KBM-7 (cell line): ENCODE data around the gene NMUR2.

Experiments used
- DNase-seq: peaks from one replicate; pipeline ENCODE4 v3.0.0-alpha.2; 2015
- in situ Hi-C: fragments of 300-500 bp; cut with MboI; formaldehyde crosslinking; loops from 2 replicates; pipeline ENCODE4 v1.14.3; 2020; ENCODE audit warnings: low sequenced_read_pairs, low pct_unique_long_range_greater_than_20kb, mixed read lengths

The NMUR2 gene

DNA sequence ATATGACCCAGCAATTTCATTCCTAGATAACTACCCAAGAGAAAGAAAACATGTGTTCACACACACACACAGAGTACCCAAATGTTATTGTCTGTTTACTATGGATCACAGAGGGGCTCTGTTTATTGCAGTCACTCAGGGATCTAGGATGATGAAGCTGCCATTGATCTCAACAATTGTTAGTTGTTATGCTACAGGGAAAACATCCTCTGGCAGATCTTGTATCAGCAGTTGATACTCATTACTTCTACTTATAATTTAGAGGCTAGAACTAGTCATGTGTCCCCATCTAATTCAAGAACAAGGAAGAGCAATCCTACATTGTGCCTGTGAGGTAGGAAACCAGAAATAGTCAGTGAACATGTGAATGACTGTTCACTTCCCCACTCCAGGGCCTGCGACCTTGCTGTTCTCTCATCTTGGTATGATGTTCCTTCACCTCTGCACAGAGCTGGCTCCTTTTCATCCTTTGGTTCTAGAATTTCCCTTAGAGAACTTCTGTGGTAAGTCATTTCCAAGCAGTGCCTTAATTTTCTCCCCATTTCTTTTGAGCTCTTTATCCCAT, 30.3 kb downstream of the NMUR2 start:
- no peak for DNase-seq

DNA sequence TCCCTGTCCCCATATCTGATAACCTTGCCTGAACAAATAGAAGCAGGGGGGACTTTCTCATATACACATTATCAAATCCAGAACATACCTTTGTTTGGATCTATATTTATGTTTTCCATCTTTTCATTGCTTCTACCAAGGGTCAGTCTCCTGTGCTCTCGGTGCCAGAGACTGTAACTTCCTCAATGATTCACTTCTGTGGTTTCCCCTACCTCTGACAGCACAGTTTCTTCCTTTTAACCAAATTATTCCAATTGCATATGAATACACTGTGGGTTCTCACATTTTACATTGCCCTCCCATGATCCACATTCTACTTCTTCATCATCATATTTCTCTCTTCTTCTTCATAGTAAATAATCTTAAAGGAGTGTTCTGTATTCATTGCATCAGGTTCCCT, 32.2 kb downstream of the NMUR2 start:
- in situ Hi-C loops: no loop called here
- no peak for DNase-seq

More for the DNA sequence above, 30.3 kb downstream of the NMUR2 start:
- in situ Hi-C loops: no loop called here

DNA sequence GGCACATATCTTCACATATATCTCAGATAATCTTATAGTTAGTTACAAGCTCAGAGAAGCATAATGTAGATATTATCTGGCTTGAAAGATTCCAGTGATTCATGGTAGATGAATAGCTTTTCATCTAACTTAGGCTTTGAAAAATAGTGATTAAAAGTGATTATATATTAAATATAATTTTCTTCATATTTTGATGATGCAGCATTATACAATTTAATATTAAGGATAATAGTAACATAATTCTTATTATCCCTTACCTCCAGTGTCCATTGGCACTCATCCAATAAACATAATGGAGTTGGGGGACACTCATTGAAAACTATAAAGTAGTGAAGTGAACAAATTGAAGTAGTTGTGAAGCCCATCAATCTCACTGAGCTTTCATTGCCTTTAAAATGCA, 35.8 kb downstream of the NMUR2 start:
- in situ Hi-C loops: no loop called here
- DNase-seq: no peak

DNA sequence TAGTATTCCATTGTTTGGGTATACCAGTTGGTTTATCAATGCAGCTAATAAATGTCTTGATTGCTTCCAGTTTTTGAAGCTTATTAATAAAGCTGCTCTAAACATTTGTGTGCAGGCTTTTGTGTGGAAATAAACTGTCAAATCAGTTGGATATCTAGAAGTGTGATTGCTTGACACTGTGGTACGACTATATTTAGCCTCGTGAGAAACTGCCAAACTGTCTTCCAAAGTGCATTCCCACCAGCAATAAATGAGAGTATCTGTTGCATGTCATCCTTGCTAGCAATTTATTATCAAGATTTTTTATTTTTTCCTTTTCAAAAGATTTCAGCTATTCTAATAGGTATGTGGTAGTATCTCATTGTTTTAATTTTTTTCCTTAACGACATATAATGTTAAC, 37.5 kb downstream of the NMUR2 start:
- in situ Hi-C loops: no loop called here

DNA sequence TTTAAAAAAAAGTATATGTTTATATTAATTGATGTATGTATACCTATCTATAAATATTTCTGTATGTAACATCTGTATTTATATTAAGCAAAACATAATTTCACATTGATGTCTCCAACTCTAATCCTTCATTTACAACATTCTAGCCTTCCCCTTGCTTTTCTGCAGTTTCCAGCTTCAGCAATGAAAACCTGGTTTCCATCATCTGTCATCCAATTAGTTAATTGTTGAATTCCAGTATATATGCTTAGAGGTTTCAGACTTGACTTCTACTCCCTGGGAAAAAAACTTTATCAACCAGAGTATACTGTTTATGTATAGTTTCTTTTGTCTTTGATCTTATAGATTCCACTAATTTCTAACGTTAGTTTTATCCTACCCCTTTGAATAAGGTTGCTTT, 38.4 kb downstream of the NMUR2 start:
- in situ Hi-C loops: no loop called here
- no peak for DNase-seq

More for the DNA sequence above, 37.5 kb downstream of the NMUR2 start:
- no peak for DNase-seq

DNA sequence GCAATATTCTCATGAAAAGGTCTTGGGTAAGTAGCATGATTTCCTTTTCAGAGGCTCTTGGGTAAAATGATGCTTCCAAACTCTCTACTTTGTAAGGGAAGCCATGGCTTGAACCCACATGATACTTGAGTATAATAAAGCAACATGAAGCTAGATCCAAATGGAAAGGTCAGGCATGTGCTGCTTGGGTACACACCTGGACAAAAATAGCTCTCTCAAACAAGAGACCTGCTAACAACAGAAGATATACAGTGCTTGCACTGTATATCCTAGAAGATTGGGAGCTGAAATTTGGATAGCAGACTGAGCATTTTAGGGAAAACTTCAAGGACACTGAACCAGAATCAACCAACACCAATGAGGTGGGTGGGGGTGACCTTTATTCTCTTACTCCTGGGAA, 40.2 kb downstream of the NMUR2 start:
- in situ Hi-C loops: no loop called here

DNA sequence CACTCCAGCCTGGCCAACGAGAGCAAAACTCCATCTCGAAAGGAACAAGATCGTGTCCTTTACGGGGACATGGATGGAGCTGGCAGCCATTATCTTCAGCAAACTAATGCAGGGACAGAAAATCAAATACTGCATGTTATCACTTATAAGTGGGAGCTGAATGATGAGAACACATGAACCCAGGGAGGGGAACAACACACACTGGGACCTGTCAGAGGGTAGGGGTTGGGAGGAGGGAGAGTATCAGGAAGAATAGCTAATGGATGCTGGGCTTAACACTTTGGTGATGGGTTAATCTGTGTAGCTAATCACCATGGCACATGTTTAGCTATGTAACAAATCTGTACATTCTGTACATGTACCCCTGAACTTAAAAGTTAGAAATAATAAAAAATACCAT, 40.9 kb downstream of the NMUR2 start:
- in situ Hi-C loops: no loop called here
- no peak for DNase-seq

More for the DNA sequence above, 40.2 kb downstream of the NMUR2 start:
- DNase-seq: no peak

DNA sequence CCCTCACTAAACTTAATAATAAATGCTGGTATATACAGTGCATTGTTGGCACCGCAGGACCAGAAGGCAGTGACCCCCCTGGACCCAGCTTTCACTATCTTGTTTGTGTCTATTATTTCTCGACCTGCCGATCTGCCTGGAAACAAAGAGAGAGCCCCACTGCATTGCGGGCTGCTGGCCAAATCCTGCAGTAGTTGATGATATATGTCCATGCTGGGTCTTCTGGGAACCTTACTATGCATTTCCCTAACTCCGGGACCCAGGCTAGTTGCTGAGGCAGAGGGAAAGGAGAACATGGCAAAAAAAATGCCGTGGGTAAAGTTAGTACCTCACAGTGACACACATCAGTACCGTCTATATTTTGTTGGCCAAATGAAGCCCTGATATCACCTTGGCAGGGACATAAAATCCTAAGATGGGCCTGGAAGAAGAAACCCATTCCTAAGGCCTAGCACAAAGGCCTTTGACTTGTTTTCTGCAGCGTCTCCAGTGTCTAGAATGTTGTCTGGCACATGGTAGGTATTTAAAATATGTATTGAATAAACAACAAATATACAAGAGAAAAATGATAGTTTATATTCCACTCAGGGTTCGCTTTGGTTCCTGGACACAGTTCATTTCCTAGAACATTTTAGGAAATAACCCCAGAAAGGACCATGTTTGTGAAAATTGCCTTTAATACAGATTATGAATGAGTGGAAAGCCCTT, 46.1 kb downstream of the NMUR2 start:
- no peak for DNase-seq
- in situ Hi-C loops: no loop called here

DNA sequence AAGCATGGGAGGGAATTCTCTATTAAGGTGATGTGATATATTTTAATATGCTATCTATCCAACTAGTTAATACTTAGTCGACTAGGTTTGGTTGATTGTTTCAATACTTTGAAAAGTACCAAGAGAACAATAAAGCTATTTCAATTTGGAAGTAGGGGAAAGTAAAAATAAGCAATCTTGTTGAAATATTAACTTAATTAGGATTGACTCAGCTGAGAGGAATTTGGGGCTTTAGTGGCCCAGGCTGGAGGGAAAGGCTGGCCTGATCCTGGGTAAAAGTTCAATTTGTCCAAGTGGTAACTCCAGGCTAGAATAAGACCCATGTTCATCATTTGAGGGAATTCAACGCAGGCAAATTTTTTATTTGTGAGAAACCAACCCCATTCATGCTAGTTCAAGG, 48.6 kb downstream of the NMUR2 start:
- DNase-seq: no peak
- in situ Hi-C loops: no loop called here

DNA sequence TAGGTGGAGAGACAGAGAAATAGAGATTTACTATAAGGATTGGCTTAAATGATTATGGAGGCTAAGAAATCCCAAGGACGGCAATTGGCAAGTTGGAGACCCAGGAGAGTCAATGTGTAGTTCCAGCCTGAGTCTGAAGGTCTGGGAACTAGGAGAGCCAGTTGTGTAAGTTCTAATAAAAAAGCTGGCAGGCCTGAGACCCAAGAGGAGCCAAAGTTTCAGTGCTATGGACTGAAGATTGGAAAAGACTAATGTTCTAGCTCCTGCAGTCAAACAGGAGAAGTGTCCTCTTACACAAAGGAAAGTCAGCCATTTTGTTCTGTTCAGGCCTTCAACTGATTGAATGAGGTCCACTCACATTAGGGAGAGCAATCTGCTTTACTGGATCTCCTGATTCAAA, 50.0 kb downstream of the NMUR2 start:
- in situ Hi-C loops: no loop called here

DNA sequence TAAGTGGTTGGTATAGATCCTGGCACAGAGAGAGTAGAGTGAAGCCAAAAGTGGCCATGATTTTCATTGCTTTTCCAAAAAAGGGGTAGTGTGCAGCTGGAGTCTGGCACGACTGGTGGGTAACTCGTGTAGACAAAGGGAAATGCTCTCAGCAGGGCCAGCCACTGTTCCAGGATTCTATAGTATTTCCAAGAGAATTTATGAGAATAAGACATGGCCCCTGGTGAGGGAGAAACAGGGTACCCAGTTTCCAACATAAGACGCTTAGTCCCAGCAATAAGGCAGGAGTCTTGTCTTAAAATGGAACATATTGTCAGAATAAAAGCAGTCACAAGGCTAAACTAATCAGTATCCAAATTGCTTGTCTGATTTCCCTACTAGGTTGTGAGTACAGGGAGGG, 52.1 kb downstream of the NMUR2 start:
- in situ Hi-C loops: no loop called here
- no peak for DNase-seq

More for the DNA sequence above, 50.0 kb downstream of the NMUR2 start:
- no peak for DNase-seq

DNA sequence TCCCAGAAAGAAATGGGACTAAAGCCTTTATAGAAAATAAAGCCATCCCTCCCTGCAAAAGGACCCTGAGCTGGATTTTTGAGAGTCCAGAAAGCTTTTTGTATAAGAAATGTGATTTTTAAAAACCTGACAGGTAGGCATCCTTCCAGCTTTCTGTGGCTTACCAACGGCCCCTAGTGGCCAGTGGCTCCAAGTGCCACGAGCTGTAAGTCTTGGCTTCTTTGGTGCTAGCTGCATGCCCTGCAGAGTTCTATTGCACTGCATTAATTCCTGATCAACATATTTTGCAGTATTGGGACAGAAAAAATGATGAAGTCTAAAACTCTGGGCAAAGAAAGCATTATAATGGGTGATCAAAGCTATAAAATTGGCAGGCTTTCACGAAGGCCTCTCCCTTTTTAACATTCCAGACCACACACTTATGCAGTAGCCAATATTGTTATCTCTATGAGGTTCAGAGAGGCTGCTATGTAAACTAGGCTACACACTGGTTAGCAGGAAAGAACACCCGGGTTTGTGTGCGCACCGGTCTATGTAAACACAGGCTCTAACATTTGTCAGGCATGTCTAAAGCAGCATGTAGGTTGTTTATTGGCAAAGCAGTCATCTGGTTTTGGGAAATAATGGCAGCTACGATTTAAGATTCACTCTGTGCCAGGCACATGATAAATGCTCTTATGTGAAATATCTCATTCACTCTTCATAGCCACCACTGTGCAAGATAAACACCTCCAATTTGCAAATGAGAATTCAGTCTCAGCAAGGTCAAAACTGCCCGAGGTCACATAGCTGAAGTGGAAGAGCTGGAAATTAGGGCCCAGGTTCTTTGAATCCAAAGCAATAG, 55.2 kb downstream of the NMUR2 start:
- in situ Hi-C loops: no loop called here
- DNase-seq: peak; percentile 24
